H1 (cell line): Measurements from ENCODE around the gene MRPS15. TPM values are rescaled to one million over a fixed set of nuclear protein-coding genes. Genes with fewer than 3 reads are reported as not detected.

Experiments
- CTCF ChIA-PET: fragments of 300-600 bp; sonication (Branson Sonifier 250); formaldehyde crosslinking; loops from one replicate; lab custom pipeline; 2021; ENCODE audit not compliant: partially characterized antibody; lab: Charles Lee
- POLR2A ChIA-PET: fragments of 300-600 bp; sonication (Branson Sonifier 250); formaldehyde crosslinking; loops from one replicate; lab custom pipeline; 2021; ENCODE audit warnings: inconsistent platforms; ENCODE audit not compliant: partially characterized antibody; lab: Charles Lee
- DNase-seq, 2 experiments: peaks; one replicate each; pipeline versions ENCODE4 v3.0.0 to v3.0.0-alpha.2; 2010 to 2022; ENCODE audit warnings: low spot score in 2 of 2, low read depth in 1 of 2, mixed read lengths in 1 of 2
- FAIRE-seq: peaks from 2 replicates; lab custom pipeline; 2011; peaks lifted over from hg19 to GRCh38; lab: Jason Lieb, UNC
- H2AFZ ChIP-seq: 2 replicates; pipeline ENCODE4 v1.8.1; 2012; ENCODE audit warnings: low read length, inconsistent platforms
- H2AK5ac ChIP-seq: 2 replicates; pipeline ENCODE4 v1.6.1; 2013; ENCODE audit warnings: low read depth, low read length
- H2BK120ac ChIP-seq: replicated peaks from 2 replicates; pipeline ENCODE3; 2013; ENCODE audit warnings: low read depth, low read length, inconsistent platforms
- H2BK12ac ChIP-seq: 2 replicates; pipeline ENCODE4 v1.6.1; 2013; ENCODE audit warnings: low read depth, low read length
- H2BK15ac ChIP-seq: 2 replicates; pipeline ENCODE4 v1.6.1; 2013; ENCODE audit warnings: low read length
- H2BK20ac ChIP-seq: 2 replicates; pipeline ENCODE4 v1.6.1; 2013; ENCODE audit warnings: low read length
- H2BK5ac ChIP-seq: 2 replicates; pipeline ENCODE4 v1.6.1; 2013; ENCODE audit warnings: low read depth, low read length
- H3K14ac ChIP-seq: 2 replicates; pipeline ENCODE4 v1.6.1; 2013; ENCODE audit warnings: inconsistent platforms; ENCODE audit not compliant: insufficient read length
- H3K18ac ChIP-seq: 2 replicates; pipeline ENCODE4 v1.6.1; 2013; ENCODE audit warnings: low read length; ENCODE audit errors: extremely low read depth
- H3K23ac ChIP-seq: 2 replicates; pipeline ENCODE4 v1.6.1; 2013; ENCODE audit warnings: inconsistent platforms; ENCODE audit not compliant: insufficient read length
- H3K23me2 ChIP-seq: 2 replicates; pipeline ENCODE4 v1.6.1; 2013; ENCODE audit warnings: low read depth, low read length
- H3K27ac ChIP-seq: 2 replicates; pipeline ENCODE4 v1.6.1; 2011; ENCODE audit warnings: low read depth, low read length, inconsistent platforms
- H3K27me3 ChIP-seq, 4 experiments: replicated peaks in 1 of 4; 1 replicate in 1 of 4; 2 replicates in 3 of 4; pipeline versions ENCODE4 v1.6.1 to v1.8.1; 2011 to 2013; ENCODE audit warnings: low read length in 3 of 4, mild to moderate bottlenecking in 3 of 4, inconsistent platforms in 2 of 4, mixed read lengths in 2 of 4, moderate library complexity in 1 of 4; ENCODE audit not compliant: control insufficient read depth in 3 of 4, insufficient read depth in 3 of 4; ENCODE audit errors: extremely low read depth in 1 of 4
- H3K36me3 ChIP-seq, 4 experiments: 2 replicates each; pipeline versions ENCODE4 v1.6.1 to v1.8.1; 2011 to 2013; ENCODE audit warnings: mild to moderate bottlenecking in 4 of 4, low read length in 3 of 4, moderate library complexity in 2 of 4, control low read depth in 1 of 4, inconsistent platforms in 1 of 4; ENCODE audit not compliant: insufficient read depth in 4 of 4, control insufficient read depth in 2 of 4
- H3K4ac ChIP-seq: replicated peaks from 2 replicates; pipeline ENCODE3; 2013; ENCODE audit warnings: low read length, low read depth, mixed read lengths, inconsistent platforms; ENCODE audit not compliant: insufficient read length
- H3K4me1 ChIP-seq, 4 experiments: replicated peaks in 1 of 4; 1 replicate in 1 of 4; 2 replicates in 3 of 4; pipeline versions ENCODE4 v1.6.1 to v1.8.1; 2011 to 2013; ENCODE audit warnings: low read length in 3 of 4, inconsistent platforms in 2 of 4, mixed read lengths in 1 of 4; ENCODE audit not compliant: insufficient read depth in 4 of 4, control insufficient read depth in 3 of 4
- H3K4me2 ChIP-seq, 2 experiments: 2 replicates each; pipeline versions ENCODE4 v1.6.1 to v1.8.1; 2011 to 2013; ENCODE audit warnings: low read depth in 2 of 2, low read length in 2 of 2, control low read depth in 1 of 2, inconsistent platforms in 1 of 2, mild to moderate bottlenecking in 1 of 2; ENCODE audit not compliant: insufficient read depth in 1 of 2
- H3K4me3 ChIP-seq, 4 experiments: fragments of 200-600, 300-600 bp in 1 of 4; sonication (generic), shearing (Covaris generic), sonication (Bioruptor Twin) in 1 of 4; 2 replicates each; pipeline versions ENCODE4 v1.5.1 to v1.8.1; 2011 to 2016; ENCODE audit warnings: low read length in 4 of 4, low read depth in 3 of 4, control low read depth in 2 of 4, inconsistent platforms in 2 of 4, mild to moderate bottlenecking in 2 of 4, mixed read lengths in 1 of 4, moderate library complexity in 1 of 4; ENCODE audit not compliant: insufficient read depth in 2 of 4; ENCODE audit errors: extremely low read depth in 1 of 4
- H3K56ac ChIP-seq: replicated peaks from 2 replicates; pipeline ENCODE3; 2013; ENCODE audit warnings: low read depth, mild to moderate bottlenecking, mixed read lengths, low read length, inconsistent platforms; ENCODE audit not compliant: insufficient read length
- H3K79me1 ChIP-seq: 2 replicates; pipeline ENCODE4 v1.6.1; 2013; ENCODE audit warnings: low read depth, low read length, control low read depth
- H3K79me2 ChIP-seq, 2 experiments: 2 replicates each; pipeline versions ENCODE4 v1.6.1 to v1.8.1; 2012 to 2013; ENCODE audit warnings: low read length in 2 of 2, mild to moderate bottlenecking in 2 of 2, inconsistent platforms in 1 of 2; ENCODE audit not compliant: insufficient read depth in 2 of 2, control insufficient read depth in 1 of 2
- H3K9ac ChIP-seq, 4 experiments: replicated peaks in 1 of 4; 1 replicate in 1 of 4; 2 replicates in 3 of 4; pipeline versions ENCODE4 v1.6.1 to v1.8.1; 2011 to 2013; ENCODE audit warnings: low read depth in 3 of 4, low read length in 3 of 4, control low read depth in 2 of 4, mild to moderate bottlenecking in 2 of 4, moderate library complexity in 2 of 4, inconsistent platforms in 1 of 4; ENCODE audit errors: extremely low read depth in 1 of 4
- H3K9me3 ChIP-seq, 2 experiments: 2 replicates each; pipeline versions ENCODE4 v1.6.1 to v1.8.1; 2012 to 2013; ENCODE audit warnings: mild to moderate bottlenecking in 2 of 2, moderate library complexity in 2 of 2, control low read depth in 1 of 2, inconsistent platforms in 1 of 2, low read depth in 1 of 2, low read length in 1 of 2, mixed read lengths in 1 of 2; ENCODE audit not compliant: insufficient read depth in 2 of 2
- H4K20me1 ChIP-seq, 2 experiments: replicated peaks in 1 of 2; 2 replicates each; pipeline versions ENCODE3 to v1.8.1; 2011 to 2013; ENCODE audit warnings: inconsistent platforms in 2 of 2, low read length in 2 of 2, mild to moderate bottlenecking in 1 of 2; ENCODE audit not compliant: insufficient read depth in 2 of 2, control insufficient read depth in 1 of 2
- H4K5ac ChIP-seq: 2 replicates; pipeline ENCODE4 v1.6.1; 2013; ENCODE audit warnings: low read length, low read depth, mixed read lengths, inconsistent platforms; ENCODE audit not compliant: insufficient read length
- H4K8ac ChIP-seq: 2 replicates; pipeline ENCODE4 v1.8.0; 2013; ENCODE audit warnings: mild to moderate bottlenecking, moderate library complexity, low read length, inconsistent platforms; ENCODE audit not compliant: insufficient read depth; ENCODE audit errors: extremely low read depth
- H4K91ac ChIP-seq: replicated peaks from 2 replicates; pipeline ENCODE3; 2013; ENCODE audit warnings: low read length, mixed read lengths, inconsistent platforms; ENCODE audit not compliant: insufficient read length
- ASH2L ChIP-seq: fragments of 200-600, 300-600 bp; sonication (generic); IDR thresholded peaks from one replicate; pipeline ENCODE4 v1.7.1; 2017; ENCODE audit warnings: low read length
- KDM5A ChIP-seq: fragments of 200-600 bp; IDR thresholded peaks from 2 replicates; pipeline ENCODE4 v1.7.1; 2012; ENCODE audit warnings: mild to moderate bottlenecking, low read length, inconsistent platforms, mixed read lengths
- RXRA ChIP-seq: IDR thresholded peaks from 2 replicates; pipeline ENCODE4 v1.6.1; 2011; ENCODE audit warnings: low read depth, mild to moderate bottlenecking, low read length, moderate library complexity; ENCODE audit not compliant: insufficient read depth
- WGBS, 2 experiments: shearing (Covaris generic) in 1 of 2; methylation state at CpG; one replicate each; pipeline versions ENCODE4 v1.1.6 to v1.1.7; 2013 to 2015; ENCODE audit warnings: low lambda C conversion rate in 2 of 2, mixed read lengths in 2 of 2, inconsistent platforms in 1 of 2, low coverage in 1 of 2, missing lambda C conversion rate in 1 of 2; ENCODE audit not compliant: insufficient replicate concordance in 2 of 2, insufficient coverage in 1 of 2, insufficient read length in 1 of 2; ENCODE audit errors: extremely low coverage in 1 of 2, missing lambda C conversion rate in 1 of 2; 5-methylcytosine and 5-hydroxymethylcytosine counted together
- long read RNA-seq, 2 experiments: library from RNA in 1 of 2; library from capped mRNA in 1 of 2; stranded (forward); transcript quantifications; one replicate each; pipeline ENCODE4 v2.0.0, GENCODE V29; 2021; ENCODE audit warnings: inconsistent platforms in 1 of 2
- polyA minus RNA-seq, 3 experiments: library from RNA; depleted of rRNA, polyadenylated mRNA; stranded (reverse); fragments of >200 nt; gene quantifications; 1 replicate in 2 of 3; 2 replicates in 1 of 3; pipeline ENCODE4 v1.2.3, GENCODE V29; 2011
- polyA plus RNA-seq, 7 experiments: library from polyadenylated mRNA; depleted of rRNA in 3 of 7; stranded (reverse) in 5 of 7; unstranded in 2 of 7; fragments of >200 nt in 5 of 7; fragments of 200-250 nt in 2 of 7; gene quantifications; 1 replicate in 5 of 7; 2 replicates in 1 of 7; 4 replicates in 1 of 7; pipeline versions ENCODE4 v1.2.1 to v1.2.3, GENCODE V29; 2011 to 2013; ENCODE audit warnings: missing spikeins in 2 of 7, mixed read lengths in 2 of 7
- total RNA-seq: library from RNA; stranded (reverse); fragmentation: NEBNext Ultra II Directional; extraction: Animal tissue kit (Norgen Biotek cat#: 25700); gene quantifications from 2 replicates; pipeline ENCODE4 v1.2.1, GENCODE V29; 2021

The MRPS15 gene
- total RNA-seq (129 and 130 TPM in 2 replicates), polyA plus RNA-seq (2011; rRNA removed) (53.0 and 53.6 TPM in 2 replicates), polyA minus RNA-seq (2011; rRNA and poly(A)+ RNA removed) (24.3 and 24.6 TPM in 2 replicates)
- 93.7 TPM for polyA plus RNA-seq (2011; cell fraction: cytosol; rRNA removed)
- polyA plus RNA-seq (2011; cell fraction: nucleus; rRNA removed) = 52.9 TPM
- 97.0 to 108 TPM (median 100 TPM) in 4 replicates for polyA plus RNA-seq (2012, experiment 1 of 2)
- polyA plus RNA-seq (2012, experiment 2 of 2) = 119 TPM
- polyA plus RNA-seq (2013, experiment 1 of 2) = 161 TPM
- 167 TPM for polyA plus RNA-seq (2013, experiment 2 of 2)
- 27.2 TPM for polyA minus RNA-seq (2011; cell fraction: cytosol; rRNA and poly(A)+ RNA removed)
- 26.8 TPM for polyA minus RNA-seq (2011; cell fraction: nucleus; rRNA and poly(A)+ RNA removed)
- long read RNA-seq, experiment 1, transcript MRPS15-201 (8 exons, 1,006 nt) = major isoform, 77 of 110 reads
- long read RNA-seq, experiment 1, transcript MRPS15-203 (2 exons, 533 nt) = minor isoform, 7 of 110 reads
- long read RNA-seq, experiment 1, partial matches to known transcripts = 8 of 110 reads
- long read RNA-seq, experiment 1, other reads (novel, unspliced or antisense) = 14 of 110 reads
- long read RNA-seq, experiment 2, transcript MRPS15-201 (8 exons, 1,006 nt) = major isoform, 196 of 210 reads
- long read RNA-seq, experiment 2, partial matches to known transcripts = 2 of 210 reads
- long read RNA-seq, experiment 2, other reads (novel, unspliced or antisense) = 12 of 210 reads

DNA sequence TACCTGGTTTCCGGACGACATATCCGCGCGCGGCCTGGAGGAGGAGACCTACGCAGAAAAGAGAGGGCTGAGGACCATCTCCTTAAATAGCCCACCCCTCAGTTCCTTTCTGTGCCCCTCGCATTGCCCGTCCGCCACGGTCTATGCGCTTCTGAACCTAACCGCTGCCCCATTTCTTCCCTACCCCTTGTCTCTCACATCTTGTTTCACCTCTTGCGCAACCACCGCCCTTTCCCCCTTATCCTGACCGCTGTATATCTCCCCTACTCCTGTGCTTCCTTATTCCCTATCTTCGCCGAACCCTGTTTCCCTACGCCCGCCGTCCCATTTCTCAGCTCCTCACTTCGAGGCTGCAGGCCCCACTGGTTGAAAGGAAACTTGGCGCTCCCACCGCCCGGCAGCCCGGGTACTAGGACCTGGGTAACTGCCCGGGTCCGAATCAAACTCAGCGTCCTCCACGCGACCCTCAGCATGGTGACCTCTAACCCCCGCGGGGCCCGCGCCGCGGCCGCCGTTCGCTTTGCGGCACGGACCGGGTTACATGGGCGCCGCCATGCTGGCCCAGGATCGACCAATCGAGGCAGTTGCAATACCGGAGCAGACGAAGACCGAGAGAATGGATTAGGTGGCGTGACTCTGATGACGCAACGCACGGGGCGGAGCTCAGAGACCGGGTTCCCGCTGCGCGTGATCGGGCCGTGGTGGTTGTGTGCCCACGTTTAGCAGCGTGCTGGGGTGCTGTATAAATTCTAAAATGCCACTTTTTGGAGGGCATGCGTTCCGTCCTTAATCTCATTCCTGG, at the start of gene MRPS15:
TSS of gene MRPS15 (minus strand) at position 582 of the 802 bp plus-strand sequence. CDS start at position 473, 109 bp downstream.
- peak within 1 kb of the TSS; percentile 80 for H3K18ac ChIP-seq
- H3K4me3 ChIP-seq = peak within 1 kb of the TSS; percentile 90 to 95 (median 93)
- H3K27ac ChIP-seq = peak within 1 kb of the TSS; percentile 84
- H2AK5ac ChIP-seq = peak within 1 kb of the TSS; percentile 92; the same call in 1 of the 2 replicates
- H2BK120ac ChIP-seq = peak within 1 kb of the TSS; percentile 70
- peak within 1 kb of the TSS; percentile 84 to 97 for H3K4me2 ChIP-seq
- peaks cover 4% of the 10 kb centered on the region; the same call in 1 of the 2 replicates for H3K23me2 ChIP-seq
- H2BK20ac ChIP-seq = no peak within 1 kb of the TSS; the same call in 1 of the 2 replicates
- CTCF ChIA-PET = interaction anchor here (1.3 to 1.7 kb wide), 3 partner anchors 13 to 18 kb away, joined by 3 to 5 read pairs (median 4); partner anchors contain the start of gene CSF3R
- H4K8ac ChIP-seq = peak within 1 kb of the TSS; percentile 99
- H3K79me1 ChIP-seq = peaks cover 7% of the 10 kb centered on the region
- POLR2A ChIA-PET = interaction anchor here (0.6 to 3.9 kb wide), 26 partner anchors 8 to 1545 kb away, joined by 3 to 43 read pairs (median 4); partner anchors contain the start of genes OSCP1, STK40 and THRAP3
- peaks cover 0 to 11% of the 10 kb centered on the region in 2 experiments; a peak in 2 of 4 replicates for H3K79me2 ChIP-seq
- H3K4ac ChIP-seq = peak within 1 kb of the TSS; percentile 87
- peaks cover 0 to 3% (median 0%) of the 10 kb centered on the region in 4 experiments; a peak in 2 of 7 replicates for H3K4me1 ChIP-seq
- peak within 1 kb of the TSS; percentile 72 to 95 (median 82) for H3K9ac ChIP-seq
- peak; percentile 66 for FAIRE-seq
- peaks cover 19 to 29% (median 24%) of the 10 kb centered on the region in 4 experiments for H3K36me3 ChIP-seq
- H3K9me3 ChIP-seq = no peaks in the 10 kb centered on the region
- DNase-seq = peak; percentile 74 to 97
- peak within 1 kb of the TSS; percentile 68 for H2AFZ ChIP-seq
- 2% methylated on average over 65 of the region's 65 CpGs; no CpG with 5 or more reads in 1 of the 2 experiments for WGBS, 2 experiments
- H2BK12ac ChIP-seq = peak within 1 kb of the TSS; percentile 87
- no peak within 1 kb of the TSS for H3K23ac ChIP-seq
- H2BK15ac ChIP-seq = peak within 1 kb of the TSS; percentile 83
- no peak within 1 kb of the TSS for H3K14ac ChIP-seq
- H2BK5ac ChIP-seq = peak within 1 kb of the TSS; percentile 92
- H3K27me3 ChIP-seq = peaks cover 2 to 26% (median 21%) of the 10 kb centered on the region in 4 experiments
- H3K56ac ChIP-seq = peak within 1 kb of the TSS; percentile 62
- peaks cover 0 to 3% of the 10 kb centered on the region in 2 experiments for H4K20me1 ChIP-seq
- peak within 1 kb of the TSS; percentile 98 for H4K91ac ChIP-seq
- peak within 1 kb of the TSS; percentile 77 for H4K5ac ChIP-seq
- peak; percentile 100 for TF ChIP-seq ASH2L
- peak; percentile 99 for TF ChIP-seq KDM5A
- TF ChIP-seq RXRA = no peak
